ENCODE data around the gene EXOSC10. TPM values are rescaled to one million over a fixed set of nuclear protein-coding genes. Genes with fewer than 3 reads are reported as not detected.
A peak's percentile ranks its signal among the peaks of the same experiment; 100 is the strongest.
"Not testable (repeated sequence)": the region's sequence is repeated elsewhere in the genome, so short reads cannot be mapped to it uniquely, and the experiment has no call there.

The EXOSC10 gene
- polyA plus RNA-seq, 4 donors, result 70.6 to 102 (median 87.0) TPM

DNA sequence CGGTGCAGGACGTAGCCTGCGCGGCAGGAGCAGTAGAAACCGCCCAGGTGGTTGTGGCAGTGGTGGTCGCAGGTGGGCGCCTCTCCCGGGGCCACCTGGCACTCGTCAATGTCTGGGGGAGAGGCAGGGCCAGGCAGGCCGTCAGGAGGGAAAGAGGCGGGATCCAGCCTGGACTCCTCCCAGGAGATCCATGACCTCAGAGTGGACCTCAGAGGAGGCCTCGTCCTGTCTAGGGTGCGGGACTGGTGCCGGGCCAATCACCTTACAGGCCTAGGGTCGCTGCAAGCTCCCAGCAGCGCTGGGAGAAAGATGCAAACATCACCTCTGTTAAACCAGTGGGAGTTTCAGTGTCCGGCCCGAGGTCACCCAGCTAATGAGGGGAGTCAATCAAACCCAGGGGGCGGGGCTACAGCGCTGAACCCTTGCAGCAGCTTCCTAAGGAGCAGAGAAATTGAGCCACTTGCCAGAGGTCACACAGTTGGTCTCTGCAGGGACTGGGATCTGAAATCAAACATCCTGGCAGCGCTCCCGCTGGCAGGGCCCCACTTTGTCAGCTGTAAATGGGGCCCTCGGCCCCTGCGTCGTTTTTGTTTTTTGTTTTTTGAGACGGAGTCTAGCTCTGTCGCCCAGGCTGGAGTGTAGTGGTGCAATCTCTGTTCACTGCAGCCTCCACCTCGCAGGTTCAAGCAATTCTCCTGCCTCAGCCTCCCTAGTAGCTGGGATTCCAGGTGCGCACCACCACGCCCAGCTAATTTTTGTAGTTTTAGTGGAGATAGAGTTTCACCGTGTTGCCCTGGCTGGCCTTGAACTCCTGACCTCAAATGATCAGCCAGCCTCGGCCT lies 54.0 kb downstream of the EXOSC10 start:
- DNase-seq (ENCODE audit: low read depth in 4 of 4, low spot score in 3 of 4), result no peak

DNA sequence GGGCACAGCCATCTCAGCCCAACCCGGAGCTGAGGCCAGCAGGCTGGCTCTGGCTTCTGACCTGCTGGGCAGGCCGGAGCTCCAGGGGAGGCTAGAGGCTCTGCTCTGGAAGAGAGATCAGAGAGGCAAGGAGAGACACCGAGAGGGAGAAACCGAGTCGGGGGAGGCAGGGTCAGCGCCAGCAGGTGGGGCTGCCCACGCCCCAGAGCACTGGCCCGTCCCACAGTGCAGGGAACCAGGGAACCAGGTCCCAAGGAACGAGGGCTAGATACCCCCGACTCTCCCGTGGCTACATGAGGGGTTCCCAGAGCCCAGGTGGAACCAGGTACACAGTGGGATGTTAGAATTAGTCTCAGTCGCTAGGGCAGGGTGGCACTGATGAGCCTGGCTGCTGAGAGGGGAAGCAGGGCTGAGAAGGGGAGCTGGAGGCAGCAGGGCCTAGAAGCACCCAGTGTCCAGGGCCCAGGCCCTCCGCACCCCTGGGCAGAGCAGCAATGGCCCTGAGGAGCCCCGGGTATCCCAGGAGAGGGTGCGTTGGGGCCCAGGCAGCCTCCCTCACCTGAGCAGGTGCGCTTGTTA lies 54.7 kb downstream of the EXOSC10 start:
- DNase-seq (ENCODE audit: low read depth in 4 of 4, low spot score in 3 of 4), result no peak

DNA sequence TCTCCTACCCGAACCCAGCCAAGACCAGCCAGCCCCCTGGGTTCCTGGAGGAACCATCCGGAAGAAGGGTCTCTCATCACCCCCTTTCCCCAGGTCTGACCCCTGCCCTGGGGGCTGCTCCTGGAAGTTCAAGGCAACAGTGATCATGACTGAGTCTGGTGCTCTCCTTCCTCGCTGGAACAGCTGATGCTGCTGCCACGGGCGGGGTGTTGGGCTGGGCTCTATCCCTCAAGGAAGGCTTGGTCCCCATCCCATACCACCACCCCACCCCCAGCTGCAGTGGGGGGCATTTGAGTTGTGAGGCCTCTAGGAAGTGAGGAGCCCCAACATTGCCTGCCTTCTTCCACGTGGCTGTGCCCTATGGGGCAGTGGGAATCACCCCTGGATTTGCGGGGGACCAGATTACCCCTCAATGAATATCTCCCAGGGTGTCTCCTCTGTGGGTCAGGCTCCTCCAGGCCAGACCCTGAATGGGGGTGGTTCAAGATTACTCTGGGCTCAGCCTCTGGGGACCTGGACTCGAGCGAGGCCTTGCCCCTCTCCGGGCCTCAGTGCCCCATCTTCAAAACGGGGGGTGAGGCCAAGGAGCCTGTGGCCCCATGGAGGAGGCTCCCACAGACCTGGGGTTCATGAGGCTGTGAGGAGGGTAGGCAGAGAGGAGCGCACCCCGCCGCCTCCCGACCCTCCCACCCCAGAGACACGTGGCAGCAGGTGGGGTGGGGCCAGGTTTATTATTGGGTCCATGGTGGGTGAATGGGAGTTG lies 55.4 kb downstream of the EXOSC10 start:
- DNase-seq (ENCODE audit: low read depth in 4 of 4, low spot score in 3 of 4), result no peak

DNA sequence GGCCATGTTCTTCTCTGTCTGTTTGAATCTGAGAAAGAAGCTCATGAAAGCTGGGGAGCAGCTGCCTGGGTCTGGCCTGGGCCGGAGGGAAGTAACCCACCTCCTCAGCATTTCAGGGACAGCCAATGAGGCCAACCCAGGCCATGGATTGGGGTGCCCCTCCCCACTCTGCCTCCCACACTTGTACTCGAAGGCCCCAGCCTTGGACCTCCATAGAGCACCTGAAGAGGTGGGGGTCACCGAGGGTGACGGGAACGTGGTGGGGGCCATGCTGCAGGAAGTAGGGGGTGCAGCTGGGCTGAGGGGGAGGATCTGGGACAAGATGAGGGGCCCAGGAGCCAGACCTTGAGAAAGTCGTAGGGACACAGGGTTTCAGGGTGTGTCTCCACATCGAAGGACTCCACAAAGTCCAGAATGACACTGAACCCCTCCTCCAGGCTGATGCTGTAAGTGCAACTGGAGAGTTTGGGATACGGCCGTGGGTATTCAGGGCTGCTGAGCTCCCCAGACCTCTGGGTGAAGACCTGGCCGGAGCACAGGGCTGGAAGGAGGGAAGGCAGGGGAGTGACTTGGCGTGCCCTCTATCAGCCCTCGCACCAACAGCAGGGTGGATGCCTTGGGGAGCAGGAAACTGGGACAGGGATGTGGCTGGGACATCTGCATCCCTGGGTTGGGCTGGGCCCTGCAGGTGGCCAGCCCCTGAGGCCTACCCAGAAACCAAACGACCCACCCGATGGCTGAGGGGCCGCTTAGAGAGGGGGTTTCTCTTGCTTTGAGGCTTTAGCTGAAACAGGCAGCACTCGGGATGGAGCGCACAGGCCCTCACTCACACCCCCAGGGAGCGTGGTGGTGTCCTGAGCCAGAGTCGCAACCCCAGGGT lies 56.4 kb downstream of the EXOSC10 start:
- DNase-seq (ENCODE audit: low read depth in 4 of 4, low spot score in 3 of 4), result no peak

DNA sequence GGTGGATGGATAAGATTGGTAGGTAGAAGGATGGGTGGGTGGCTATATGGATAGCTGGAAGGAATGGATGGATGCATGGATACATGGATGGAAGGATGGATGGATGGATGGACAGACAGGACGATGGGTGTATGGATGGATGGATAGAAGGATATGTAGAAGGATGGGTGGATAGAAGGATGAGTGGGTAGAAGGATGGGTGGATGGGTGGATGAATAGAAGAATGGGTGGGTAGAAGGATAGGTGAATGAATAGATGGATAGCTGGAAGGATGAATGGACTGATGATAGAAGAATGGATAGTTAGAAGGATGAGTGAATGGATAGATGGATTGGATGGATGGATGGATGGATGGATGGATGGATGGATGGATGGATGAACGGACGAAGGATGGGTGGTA lies 57.6 kb downstream of the EXOSC10 start:
- no peak for DNase-seq (ENCODE audit: low read depth in 4 of 4, low spot score in 3 of 4)

DNA sequence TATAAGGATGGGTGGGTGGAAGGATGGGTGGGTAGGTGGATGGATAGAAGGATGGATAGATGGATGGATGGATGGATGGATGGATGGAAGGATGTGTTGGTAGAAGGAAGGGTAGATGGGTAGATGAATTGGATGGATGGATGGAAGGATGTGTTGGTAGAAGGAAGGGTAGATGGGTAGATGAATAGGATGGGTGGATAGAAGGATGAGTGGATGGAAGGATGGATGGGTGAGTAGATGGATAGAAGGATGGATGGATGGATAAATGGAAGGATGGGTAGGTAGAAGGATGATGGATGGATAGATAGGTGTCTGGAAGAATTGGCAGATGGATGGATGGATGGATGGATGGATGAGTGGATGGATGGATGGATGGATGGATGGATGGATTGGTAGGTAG lies 58.6 kb downstream of the EXOSC10 start:
- DNase-seq (ENCODE audit: low read depth in 4 of 4, low spot score in 3 of 4), result no peak

DNA sequence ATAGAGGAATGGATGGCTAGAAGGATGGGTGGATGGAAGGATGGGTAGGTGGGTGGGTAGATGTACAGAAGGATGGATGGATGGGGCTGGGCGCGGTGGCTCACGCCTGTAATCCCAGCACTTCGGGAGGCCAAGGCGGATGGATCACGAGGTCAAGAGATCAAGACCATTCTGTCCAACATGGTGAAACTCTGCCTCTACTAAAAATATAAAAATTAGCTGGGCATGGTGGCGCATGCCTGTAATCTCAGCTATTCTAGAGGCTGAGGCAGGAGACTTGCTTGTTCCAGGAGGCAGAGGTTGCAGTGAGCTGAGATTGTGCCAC lies 59.6 kb downstream of the EXOSC10 start:
- not testable (repeated sequence) for DNase-seq (ENCODE audit: low read depth in 4 of 4, low spot score in 3 of 4)

DNA sequence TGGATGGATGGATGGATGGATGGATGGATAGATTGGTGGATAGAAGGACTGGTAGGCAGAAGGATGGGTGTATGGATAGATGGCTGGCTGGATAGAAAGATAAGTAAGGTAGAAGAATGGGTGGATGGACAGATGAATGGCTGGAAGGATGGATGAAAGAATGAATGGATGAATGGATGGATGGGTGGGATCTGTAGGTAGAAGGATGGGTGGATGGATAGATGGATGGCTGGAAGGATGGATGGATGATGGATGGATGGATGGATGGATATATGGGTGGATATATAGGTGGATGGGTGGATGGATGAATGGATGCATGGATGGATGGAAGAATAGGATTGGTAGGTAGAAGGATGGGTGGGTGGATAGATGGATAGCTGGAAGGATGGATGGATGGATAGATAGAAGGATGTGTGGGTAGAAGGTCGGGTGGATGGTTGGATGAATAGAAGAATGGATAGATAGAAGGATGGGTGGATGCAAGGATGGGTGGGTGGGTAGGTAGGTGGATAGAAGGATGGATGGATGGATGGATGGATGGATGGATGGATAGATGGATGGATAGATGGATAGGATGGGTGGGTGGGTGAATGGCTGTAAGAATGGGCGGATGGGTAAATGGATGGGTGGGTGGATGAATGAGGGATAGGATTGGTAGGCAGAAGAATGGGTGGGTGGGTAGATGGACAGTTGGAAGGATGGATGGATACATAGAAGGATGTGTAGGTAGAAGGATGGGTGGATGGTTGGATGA lies 60.1 kb downstream of the EXOSC10 start:
- DNase-seq (ENCODE audit: low read depth in 4 of 4, low spot score in 3 of 4), result no peak

DNA sequence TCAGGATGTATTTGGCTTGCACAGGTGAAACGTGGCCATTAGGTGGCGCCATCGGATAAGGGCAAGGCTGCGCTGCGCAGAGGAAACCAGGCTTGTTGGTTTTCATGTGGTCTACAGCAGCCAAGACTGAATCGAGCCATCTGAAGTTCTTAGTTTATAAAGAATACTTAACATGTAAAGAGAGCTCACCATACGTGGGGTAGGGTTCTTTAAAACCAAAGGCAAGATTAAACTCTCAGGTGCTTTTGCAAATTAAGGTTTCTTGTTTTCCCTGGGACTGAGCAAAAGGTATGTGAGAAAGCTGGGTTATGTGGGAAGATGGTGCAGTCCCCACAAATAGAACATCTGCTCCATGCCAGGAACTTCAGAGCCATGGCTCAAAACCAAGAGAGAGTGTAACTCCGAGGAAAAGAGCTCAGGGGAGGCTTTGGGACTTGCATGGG lies 61.9 kb downstream of the EXOSC10 start:
- DNase-seq (ENCODE audit: low read depth in 4 of 4, low spot score in 3 of 4), result peak in 2 of 4 donors; percentile 67 to 71

DNA sequence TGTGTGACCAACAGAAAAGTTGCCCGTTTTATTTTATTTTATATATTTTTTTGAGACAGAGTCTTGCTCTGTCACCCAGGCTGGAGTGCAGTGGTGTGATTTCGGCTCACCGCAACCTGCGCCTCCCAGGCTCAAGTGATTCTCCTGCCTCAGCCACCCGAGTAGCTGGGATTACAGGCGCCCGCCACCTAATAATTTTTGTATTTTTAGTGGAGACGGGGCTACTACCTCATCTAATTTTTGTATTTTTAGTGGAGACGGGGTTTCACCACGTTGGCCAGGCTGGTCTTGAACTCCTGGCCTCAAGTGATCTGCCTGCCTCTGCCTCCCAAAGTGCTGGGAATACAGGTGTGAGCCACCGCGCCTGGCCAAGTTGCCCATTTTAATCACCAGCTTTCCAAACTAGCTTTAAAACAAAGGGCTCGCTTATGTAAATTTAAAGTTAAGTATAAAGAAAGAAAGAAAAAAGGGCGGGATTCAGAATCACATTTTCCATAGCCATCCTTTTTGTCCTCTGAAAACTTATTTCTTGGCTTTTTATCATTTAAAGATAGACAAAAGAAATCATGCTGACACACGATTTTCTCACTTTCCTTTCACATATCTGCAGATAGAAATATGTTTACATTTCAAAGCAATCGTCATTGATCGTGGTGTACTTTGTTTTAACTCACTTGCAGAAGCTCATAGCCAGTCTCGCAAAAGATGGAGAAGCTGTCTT lies 62.5 kb downstream of the EXOSC10 start:
- DNase-seq (ENCODE audit: low read depth in 4 of 4, low spot score in 3 of 4), result not testable (repeated sequence)

DNA sequence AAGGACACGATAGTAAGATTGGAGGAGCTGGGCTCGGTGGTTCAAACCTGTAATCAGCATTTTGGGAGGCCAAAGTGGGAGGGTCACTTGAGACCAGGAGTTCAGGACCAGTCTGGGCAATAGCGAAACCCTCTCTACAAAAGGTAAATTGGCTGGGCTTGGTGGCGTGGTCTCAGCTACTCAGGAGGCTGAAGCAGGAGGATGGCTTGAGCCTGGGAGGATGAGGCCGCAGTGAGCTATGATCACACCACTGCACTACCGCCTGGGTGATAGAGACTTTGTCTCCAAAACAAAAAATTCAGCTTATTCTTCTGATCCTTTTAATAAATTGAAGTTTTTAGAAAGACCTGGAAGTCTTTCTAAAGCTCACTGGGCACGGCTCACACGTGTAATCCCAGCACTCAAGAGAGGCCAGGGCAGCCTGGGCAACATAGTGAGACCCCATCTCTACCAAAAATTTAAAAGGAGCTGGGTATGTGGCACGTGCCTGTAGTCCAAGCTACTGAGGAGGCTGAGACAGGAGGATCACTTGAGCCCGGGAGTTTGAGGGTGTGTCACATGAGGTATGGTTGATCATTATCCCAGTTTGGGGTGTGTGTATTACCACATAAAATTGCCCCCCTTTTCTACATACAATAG lies 67.9 kb downstream of the EXOSC10 start:
- DNase-seq (ENCODE audit: low read depth in 4 of 4, low spot score in 3 of 4), result no peak

DNA sequence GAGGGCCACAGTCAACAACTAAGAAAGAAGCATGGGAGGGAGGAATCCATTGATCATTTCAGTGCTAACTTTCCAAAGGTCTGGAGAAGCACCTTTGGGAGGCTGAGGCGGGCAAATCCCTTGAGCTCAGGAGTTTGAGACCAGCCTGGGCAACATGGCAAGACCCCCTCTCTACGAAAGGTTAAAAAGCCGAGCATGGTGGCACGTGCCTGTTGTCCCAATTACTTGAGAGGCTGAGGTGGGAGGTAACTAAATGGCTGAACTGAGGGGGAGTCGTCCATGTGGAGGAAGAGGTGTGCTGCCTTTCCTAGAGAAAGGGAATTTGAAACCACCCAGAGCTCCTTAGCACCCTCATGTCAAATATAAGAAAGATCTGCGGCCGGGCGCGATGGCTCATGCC lies 68.8 kb downstream of the EXOSC10 start:
- no peak for DNase-seq (ENCODE audit: low read depth in 4 of 4, low spot score in 3 of 4)

DNA sequence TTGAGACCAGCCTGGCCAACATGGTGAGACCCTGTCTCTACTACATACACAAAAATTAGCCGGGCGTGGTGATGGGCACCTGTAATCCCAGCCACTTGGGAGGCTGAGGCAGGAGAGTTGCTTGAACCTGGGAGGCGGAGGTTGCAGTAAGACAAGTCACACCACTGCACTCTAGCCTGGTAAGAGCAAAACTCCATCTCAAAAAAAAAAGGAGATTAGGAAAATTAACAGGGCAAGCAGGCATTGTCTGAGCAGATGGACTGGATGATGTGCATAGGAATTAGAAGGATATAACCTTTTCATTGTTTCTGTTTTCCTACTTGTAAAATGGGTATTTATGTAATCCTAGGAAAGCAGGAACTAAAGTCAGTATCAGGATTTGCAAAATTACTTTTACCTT lies 71.7 kb downstream of the EXOSC10 start:
- DNase-seq (ENCODE audit: low read depth in 4 of 4, low spot score in 3 of 4), result no peak

DNA sequence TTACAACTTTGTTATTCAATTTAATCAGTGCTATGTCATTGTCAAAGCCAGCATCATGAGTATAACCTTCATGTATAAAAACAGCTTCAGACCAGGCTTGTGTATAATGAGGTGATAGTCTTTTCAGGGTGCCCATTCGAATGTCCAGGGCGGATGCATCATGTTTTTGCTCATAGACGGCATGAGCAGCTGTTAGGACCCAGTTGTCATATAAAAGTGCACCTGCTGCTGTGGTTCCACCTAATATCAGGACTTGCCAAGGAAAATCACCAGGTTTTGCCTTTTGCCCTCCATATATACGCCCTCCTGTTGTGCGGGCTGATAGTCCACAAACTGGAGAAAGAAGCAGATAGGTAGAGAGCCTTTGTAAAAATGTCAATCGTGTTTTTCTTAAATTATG lies 72.4 kb downstream of the EXOSC10 start:
- no peak for DNase-seq (ENCODE audit: low read depth in 4 of 4, low spot score in 3 of 4)

DNA sequence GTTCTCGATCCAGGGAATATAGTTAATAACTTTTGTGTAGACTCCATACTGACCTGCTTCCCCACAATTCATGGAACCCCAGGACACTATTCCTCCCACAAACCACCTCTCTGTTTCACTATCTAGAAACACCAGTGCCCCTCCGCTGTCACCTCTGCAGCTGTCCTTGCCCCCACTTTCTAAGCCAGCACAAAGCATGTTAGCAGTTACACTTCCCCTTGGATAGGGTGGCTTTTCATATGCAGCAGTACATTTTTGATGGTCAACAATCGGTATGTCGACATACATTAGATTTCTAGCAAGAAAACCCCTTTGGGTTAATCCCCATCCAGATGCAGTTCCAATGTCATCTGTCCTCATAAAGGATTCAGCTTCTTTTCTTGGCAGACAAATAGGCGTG lies 72.8 kb downstream of the EXOSC10 start:
- no peak for DNase-seq (ENCODE audit: low read depth in 4 of 4, low spot score in 3 of 4)

DNA sequence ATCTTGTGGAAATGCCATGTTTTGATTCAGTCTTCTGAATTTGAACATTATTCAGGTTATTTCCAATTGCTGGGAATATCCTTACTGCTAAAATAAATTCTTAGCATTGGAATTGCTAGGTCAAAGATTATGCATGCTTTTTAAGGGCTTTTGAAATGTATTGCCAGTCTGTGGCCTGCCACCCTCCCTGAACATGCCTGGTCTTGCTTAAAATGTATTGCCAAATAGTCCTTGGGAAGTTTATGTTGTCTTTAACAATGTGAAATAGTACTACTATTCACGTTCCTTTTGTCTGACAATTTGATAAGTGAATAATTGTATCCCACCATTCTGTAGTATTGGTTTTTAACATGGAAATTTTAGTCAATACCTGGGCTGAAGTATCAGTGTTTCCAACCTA lies 73.6 kb downstream of the EXOSC10 start:
- no peak for DNase-seq (ENCODE audit: low read depth in 4 of 4, low spot score in 3 of 4)

DNA sequence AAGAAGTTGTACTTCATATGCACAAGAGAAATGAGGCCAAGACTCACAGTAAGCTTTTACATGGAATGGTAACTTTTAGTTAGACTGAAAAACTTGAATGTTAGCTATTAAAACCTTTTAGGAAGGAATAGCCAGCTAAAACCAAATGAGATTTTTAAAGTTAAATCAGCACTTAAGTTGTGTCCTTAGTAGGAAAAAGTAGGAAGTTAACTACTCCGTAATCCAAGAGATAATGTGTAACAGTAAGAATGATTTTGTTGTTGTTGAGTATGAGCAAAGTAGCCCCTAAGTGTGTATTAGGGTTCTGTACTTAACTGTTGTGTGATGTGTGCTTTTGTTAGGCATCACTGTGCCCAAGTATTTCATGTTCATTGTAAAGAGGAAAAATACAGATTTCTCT lies 74.1 kb downstream of the EXOSC10 start:
- no peak for DNase-seq (ENCODE audit: low read depth in 4 of 4, low spot score in 3 of 4)

DNA sequence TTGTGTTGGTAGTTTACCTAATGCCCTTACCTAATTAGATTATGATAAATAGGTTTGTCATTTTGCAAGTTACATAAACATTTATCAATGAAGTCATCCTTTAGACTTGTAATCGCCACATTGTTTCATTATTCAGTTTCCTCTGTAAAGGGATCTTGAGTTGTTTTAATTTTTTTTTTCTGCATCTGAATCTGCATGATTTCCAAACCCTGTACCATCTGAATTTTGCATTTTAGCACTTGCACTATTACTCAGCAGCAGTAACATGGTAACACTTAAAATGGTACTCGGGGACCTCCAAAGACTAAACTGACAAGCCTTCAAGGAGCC lies 74.8 kb downstream of the EXOSC10 start:
- DNase-seq (ENCODE audit: low read depth in 4 of 4, low spot score in 3 of 4), result no peak

Data from left renal pelvis (tissue), 4 donors.